DND-41 (cell line): ENCODE data around the gene TTLL11.

Experiments used
- CTCF ChIP-seq: IDR thresholded peaks from 2 replicates; pipeline ENCODE4 v1.5.1; 2012; ENCODE audit warnings: borderline replicate concordance, low read length, moderate library complexity, mild to moderate bottlenecking; ENCODE audit not compliant: poor library complexity, severe bottlenecking; ENCODE audit errors: extremely low read depth
- EZH2 ChIP-seq: IDR thresholded peaks from 3 replicates; pipeline ENCODE4 v1.6.1; 2012; ENCODE audit warnings: borderline replicate concordance, low read depth, mild to moderate bottlenecking, moderate library complexity, low read length, inconsistent platforms; ENCODE audit not compliant: severe bottlenecking

DNA sequence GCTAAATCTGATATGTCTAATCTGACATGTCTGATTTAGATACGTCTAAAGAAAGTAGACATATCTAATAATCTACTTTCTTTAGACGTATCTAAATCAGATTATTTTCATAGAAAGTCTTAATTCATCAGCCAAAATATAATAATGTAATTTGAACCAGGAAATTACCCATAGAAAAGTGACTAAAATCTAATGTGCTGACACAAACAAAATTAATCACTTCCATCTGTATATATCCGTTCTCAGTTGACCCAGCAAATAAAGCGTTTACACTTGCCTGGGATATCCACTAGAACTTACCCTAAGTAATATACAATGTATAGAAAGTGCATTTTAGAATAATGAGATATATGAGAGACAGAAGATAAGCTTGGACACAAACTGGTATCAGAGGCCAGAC lies 56.7 kb downstream of the TTLL11 start:
- TF ChIP-seq CTCF (no peak), EZH2 (no peak)
